Tibial nerve (tissue), 4 donors: Measurements from ENCODE around the gene GLTP. TPM values are rescaled to one million over a fixed set of nuclear protein-coding genes. Genes with fewer than 3 reads are reported as not detected.

Experiments used
- DNase-seq, 2 donors: peaks; one replicate each; pipeline ENCODE4 v3.0.0-alpha.2; 2019; ENCODE audit warnings: low spot score in 2 of 2
- H3K27ac ChIP-seq, 4 donors: fragments of 200-600 bp; sonication (generic) in 3 of 4; one replicate each; pipeline ENCODE4 v1.5.1; 2017 to 2019; ENCODE audit warnings: mild to moderate bottlenecking in 1 of 4
- H3K27me3 ChIP-seq, 2 donors: fragments of 200-600 bp; sonication (generic) in 1 of 2; one replicate each; pipeline versions ENCODE4 v1.5.1 to v1.6.0; 2017 to 2019
- H3K36me3 ChIP-seq, 3 donors: fragments of 200-600 bp; sonication (generic); one replicate each; pipeline ENCODE4 v1.5.1; 2018 to 2019
- H3K4me1 ChIP-seq, 4 donors: fragments of 200-600 bp; sonication (generic) in 3 of 4; one replicate each; pipeline ENCODE4 v1.5.1; 2017 to 2019
- H3K4me3 ChIP-seq, 4 donors: fragments of 200-600 bp; sonication (generic) in 3 of 4; one replicate each; pipeline ENCODE4 v1.5.1; 2017 to 2019; ENCODE audit warnings: mild to moderate bottlenecking in 1 of 4, moderate library complexity in 1 of 4
- H3K9me3 ChIP-seq, 4 donors: fragments of 200-600 bp; sonication (generic) in 3 of 4; one replicate each; pipeline ENCODE4 v1.5.1; 2017 to 2019
- CTCF ChIP-seq, 5 experiments: fragments of 200-600 bp in 3 of 5; fragments of 450-650 bp in 2 of 5; sonication (generic) in 3 of 5; IDR thresholded peaks; one replicate each; pipeline ENCODE4 v1.5.1; 2016 to 2019; ENCODE audit warnings: antibody characterized with exemption in 5 of 5, mild to moderate bottlenecking in 3 of 5, moderate library complexity in 2 of 5
- EP300 ChIP-seq, 2 donors: sonication (generic); formaldehyde crosslinking; IDR thresholded peaks; one replicate each; pipeline ENCODE4 v1.6.1; 2017; ENCODE audit warnings: antibody characterized with exemption in 2 of 2, mild to moderate bottlenecking in 1 of 2
- POLR2A ChIP-seq, 2 donors: fragments of 450-650 bp; IDR thresholded peaks; one replicate each; pipeline ENCODE4 v1.6.1; 2017; ENCODE audit warnings: antibody characterized with exemption in 2 of 2, mild to moderate bottlenecking in 2 of 2, moderate library complexity in 2 of 2
- WGBS, 2 donors: methylation state at CpG; one replicate each; pipeline ENCODE4 v1.1.5; 2018; 5-methylcytosine and 5-hydroxymethylcytosine counted together
- total RNA-seq, 4 donors: library from RNA; depleted of rRNA; stranded (reverse); fragments of >200 nt; gene quantifications; one replicate each; pipeline ENCODE4 v1.1.0, GENCODE V29; 2016

Gene GLTP
- total RNA-seq, 4 donors from 2014 or later: 42.0 to 71.7 (median 49.7) TPM

- TF ChIP-seq CTCF (IDR thresholded peaks at IDR 0.05): no peak
- TF ChIP-seq EP300 (IDR thresholded peaks at IDR 0.05): no peak
- TF ChIP-seq POLR2A (IDR thresholded peaks at IDR 0.05): no peak
- no peaks in the 10 kb centered on the region for H3K27me3 ChIP-seq
- H3K36me3 ChIP-seq: peaks cover 5 to 99% (median 21%) of the 10 kb centered on the region in 3 donors
- H3K27ac ChIP-seq: no peak overlapping the region
- DNase-seq: no peak
- H3K4me1 ChIP-seq: peaks cover 0 to 6% (median 0%) of the 10 kb centered on the region in 4 donors
- 71 to 72% methylated on average over 12 of the region's 12 CpGs for WGBS, 2 donors
- no peak overlapping the region for H3K4me3 ChIP-seq
- no peaks in the 10 kb centered on the region for H3K9me3 ChIP-seq
Observed at GRCh38 chr12:109912855-109913321, 32.5 kb upstream of the GLTP start.

DNA sequence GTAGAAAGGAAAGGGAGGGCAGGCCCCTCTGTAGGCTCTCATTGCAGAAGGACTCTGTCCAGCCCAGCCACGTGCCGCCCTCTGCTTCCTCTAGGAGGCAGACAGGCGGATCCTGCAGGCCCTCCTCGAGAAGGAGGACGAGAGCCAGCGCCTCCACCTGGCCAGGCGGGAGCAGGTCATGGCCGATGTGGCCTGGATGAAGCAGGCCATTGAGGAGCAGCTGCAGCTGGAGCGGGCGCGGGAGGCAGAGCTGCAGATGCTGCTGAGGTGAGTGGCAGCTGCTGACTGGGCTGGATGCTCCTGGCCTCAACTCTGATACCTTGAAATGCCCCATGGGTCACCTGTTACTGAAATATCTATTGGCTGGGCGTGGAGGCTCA is 30.6 kb upstream of the GLTP start:
- WGBS, 2 donors: 70 to 75% methylated on average over 12 of the region's 12 CpGs
- H3K36me3 ChIP-seq: peaks cover 5 to 99% (median 21%) of the 10 kb centered on the region in 3 donors

GRCh38 chr12:109910254-109910968 is 30.1 kb upstream of the GLTP start:
- Histone ChIP-seq H3K4me3 (no peak overlapping the region), H3K27ac (no peak overlapping the region), H3K4me1 (peaks cover 0 to 6% (median 0%) of the 10 kb centered on the region in 4 donors), H3K36me3 (peaks cover 5 to 99% (median 21%) of the 10 kb centered on the region in 3 donors), H3K9me3 (no peaks in the 10 kb centered on the region), H3K27me3 (no peaks in the 10 kb centered on the region)
- WGBS, 2 donors: 85% methylated on average over 7 to 8 of the region's 8 CpGs
- no peak for DNase-seq
- TF ChIP-seq EP300 (IDR thresholded peaks at IDR 0.05) (no peak), CTCF (IDR thresholded peaks at IDR 0.05) (no peak), POLR2A (IDR thresholded peaks at IDR 0.05) (no peak)

More for the DNA sequence above, 30.6 kb upstream of the GLTP start:
- Histone ChIP-seq H3K4me1 (peaks cover 0 to 6% (median 0%) of the 10 kb centered on the region in 4 donors), H3K27ac (no peak overlapping the region), H3K9me3 (no peaks in the 10 kb centered on the region), H3K27me3 (no peaks in the 10 kb centered on the region), H3K4me3 (no peak overlapping the region)
- TF ChIP-seq EP300 (IDR thresholded peaks at IDR 0.05) (no peak), POLR2A (IDR thresholded peaks at IDR 0.05) (no peak), CTCF (IDR thresholded peaks at IDR 0.05) (no peak)
- DNase-seq: no peak

- Histone ChIP-seq H3K27ac (no peak overlapping the region), H3K36me3 (peaks cover 0 to 76% (median 19%) of the 10 kb centered on the region in 3 donors), H3K27me3 (no peaks in the 10 kb centered on the region), H3K4me3 (no peak overlapping the region), H3K4me1 (peaks cover 0 to 22% (median 5%) of the 10 kb centered on the region in 4 donors), H3K9me3 (no peaks in the 10 kb centered on the region)
- no peak for DNase-seq
- TF ChIP-seq POLR2A (IDR thresholded peaks at IDR 0.05) (no peak), EP300 (IDR thresholded peaks at IDR 0.05) (no peak), CTCF (IDR thresholded peaks at IDR 0.05) (no peak)
- WGBS, 2 donors: 95 to 96% methylated on average over 10 of the region's 10 CpGs
Observed at GRCh38 chr12:109905301-109905700, 25.0 kb upstream of the GLTP start.

DNA sequence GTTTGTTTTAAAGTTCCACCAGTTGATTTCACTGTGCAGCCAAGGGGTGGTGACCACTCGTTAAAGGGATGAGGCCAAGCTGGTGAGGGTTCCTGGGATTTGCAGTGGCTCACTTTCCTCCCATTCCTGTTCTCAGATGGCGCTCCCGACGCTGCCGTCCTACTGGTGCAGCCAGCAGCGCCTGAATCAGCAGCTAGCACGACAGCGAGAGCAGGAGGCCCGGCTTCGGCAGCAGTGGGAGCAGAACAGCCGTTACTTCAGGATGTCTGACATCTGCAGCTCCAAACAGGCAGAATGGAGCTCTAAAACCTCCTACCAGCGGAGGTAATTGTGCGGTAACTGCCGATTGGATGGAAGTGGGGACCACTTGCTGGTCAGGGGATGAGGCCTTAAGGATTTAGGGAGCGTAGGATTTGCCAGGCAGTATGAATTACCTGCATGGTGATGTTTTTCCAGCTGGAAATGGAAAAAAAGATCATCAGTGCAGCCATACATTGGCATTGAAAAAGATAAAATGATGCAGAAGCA is 22.6 kb upstream of the GLTP start:
- 67 to 74% methylated on average over 15 of the region's 15 CpGs for WGBS, 2 donors
- Histone ChIP-seq H3K27me3 (no peaks in the 10 kb centered on the region), H3K4me3 (no peak overlapping the region), H3K36me3 (peaks cover 0 to 52% (median 6%) of the 10 kb centered on the region in 3 donors), H3K4me1 (peaks cover 0 to 30% (median 7%) of the 10 kb centered on the region in 4 donors), H3K9me3 (no peaks in the 10 kb centered on the region), H3K27ac (no peak overlapping the region)
- TF ChIP-seq CTCF (IDR thresholded peaks at IDR 0.05): no peak
- TF ChIP-seq EP300 (IDR thresholded peaks at IDR 0.05): no peak
- no peak for TF ChIP-seq POLR2A (IDR thresholded peaks at IDR 0.05)
- no peak for DNase-seq
